HG02642 (cell line): Measurements from ENCODE around the gene ZCCHC10.
"Not testable (repeated sequence)": the region's sequence is repeated elsewhere in the genome, so short reads cannot be mapped to it uniquely, and the experiment has no call there.

Experiments used
- ATAC-seq: cut with Tn5 transposase; IDR thresholded peaks from one replicate; pipeline ENCODE4 v1.9.1; 2021; ENCODE audit warnings: mild to moderate bottlenecking; ENCODE audit not compliant: unreplicated experiment, poor library complexity

The ZCCHC10 gene

DNA sequence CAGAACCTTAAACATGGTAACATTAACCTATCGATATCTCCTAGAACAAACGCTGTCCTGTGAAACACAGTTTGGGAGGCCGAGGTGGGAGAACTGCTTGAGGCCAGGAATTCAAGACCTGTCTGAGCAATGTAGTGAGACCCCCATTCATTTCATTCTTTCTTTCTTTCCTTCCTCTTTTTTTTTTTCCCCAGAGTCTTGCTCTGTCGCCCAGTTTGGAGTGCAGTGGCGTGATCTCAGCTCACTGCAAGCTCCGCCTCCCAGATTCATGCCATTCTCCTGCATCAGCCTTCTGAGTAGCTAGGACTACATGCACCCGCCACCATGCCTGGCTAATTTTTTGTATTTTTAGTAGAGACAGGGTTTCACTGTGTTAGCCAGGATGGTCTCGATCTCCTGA is 20.2 kb upstream of the ZCCHC10 start:
- ATAC-seq, result not testable (repeated sequence)

DNA sequence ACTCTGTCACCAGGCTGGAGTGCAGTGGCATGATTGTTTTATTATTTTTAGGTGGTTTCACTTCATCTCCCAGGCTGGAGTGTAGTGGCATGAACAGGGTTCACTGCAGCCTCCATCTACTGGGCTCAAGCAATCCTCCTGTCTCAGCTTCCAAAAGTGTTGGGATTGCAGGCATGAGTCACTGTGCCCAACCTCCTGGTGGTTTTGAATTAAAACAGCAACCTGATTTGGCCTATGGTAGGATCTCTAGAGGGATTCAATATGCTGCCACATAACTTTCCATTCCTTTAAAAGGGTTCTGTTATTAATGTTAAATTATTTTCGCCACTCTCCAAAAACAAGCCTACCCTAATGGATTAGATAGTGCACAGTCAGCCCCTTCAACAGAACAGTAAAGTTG is 15.6 kb upstream of the ZCCHC10 start:
- ATAC-seq, result no peak

DNA sequence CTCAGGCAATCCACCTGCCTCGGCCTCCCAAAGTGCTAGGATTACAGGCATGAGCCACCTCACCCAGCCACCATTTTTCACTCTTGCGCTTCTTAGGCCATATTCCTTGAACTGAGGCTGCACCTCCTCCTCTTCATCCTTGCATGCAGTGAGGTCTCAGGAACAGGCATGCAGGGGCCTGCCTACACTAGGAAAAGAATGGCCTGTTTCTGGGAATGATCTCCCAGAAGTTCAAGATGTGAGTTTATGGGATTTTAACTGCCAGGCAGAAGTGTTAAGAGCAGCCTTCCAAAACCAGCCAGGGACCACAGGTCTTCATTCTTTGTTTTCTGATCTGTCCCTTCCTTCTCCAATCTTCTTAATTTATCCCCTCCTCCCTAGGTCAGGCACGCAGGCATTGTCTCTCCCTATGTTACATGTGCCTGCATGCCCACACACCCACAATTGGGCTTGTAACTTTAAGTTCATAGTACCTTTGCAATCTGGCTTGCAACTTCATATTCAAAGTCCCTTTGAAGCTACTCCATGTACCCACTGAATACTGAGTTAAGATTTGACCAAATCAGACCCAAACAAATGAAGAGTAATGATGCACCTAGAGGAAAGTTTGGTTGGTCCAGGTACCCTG is 14.9 kb upstream of the ZCCHC10 start:
- no peak for ATAC-seq

DNA sequence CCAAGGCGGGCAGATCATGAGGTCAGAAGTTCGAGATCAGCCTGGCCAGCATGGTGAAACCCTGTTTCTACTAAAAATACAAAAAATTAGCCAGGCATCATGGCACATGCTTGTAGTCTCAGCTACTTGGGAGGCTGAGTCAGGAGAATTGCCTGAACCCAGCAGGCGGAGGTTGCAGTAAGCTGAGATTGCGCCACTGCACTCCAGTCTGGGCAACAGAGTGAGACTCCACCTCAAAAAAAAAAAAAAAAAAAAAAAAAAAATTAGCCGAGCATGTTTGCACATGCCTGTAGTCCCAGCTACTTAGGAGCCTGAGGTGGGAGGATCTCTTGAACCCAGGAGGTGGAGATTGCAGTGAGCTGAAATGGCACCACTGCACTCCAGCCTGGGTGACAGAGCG is 10.3 kb upstream of the ZCCHC10 start:
- not testable (repeated sequence) for ATAC-seq

DNA sequence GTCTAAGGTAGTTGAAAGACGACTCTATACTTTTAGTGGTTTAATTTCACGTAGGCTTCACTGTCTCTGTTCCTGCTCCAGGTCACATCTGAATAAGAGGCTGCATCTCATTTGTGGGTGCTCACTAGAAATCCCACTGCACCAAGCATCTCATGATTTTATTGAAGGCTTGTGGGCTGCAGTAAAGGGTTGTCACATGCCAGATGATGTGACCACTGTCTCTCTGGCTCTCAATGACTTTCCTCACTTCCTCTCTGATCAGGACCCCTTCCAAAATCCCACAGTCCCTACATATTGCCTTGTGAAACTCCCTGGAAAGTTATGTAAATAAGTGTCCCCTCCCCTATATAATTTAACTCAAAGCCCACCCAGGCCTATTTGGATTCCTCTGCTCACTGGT is 8.9 kb upstream of the ZCCHC10 start:
- no peak for ATAC-seq

DNA sequence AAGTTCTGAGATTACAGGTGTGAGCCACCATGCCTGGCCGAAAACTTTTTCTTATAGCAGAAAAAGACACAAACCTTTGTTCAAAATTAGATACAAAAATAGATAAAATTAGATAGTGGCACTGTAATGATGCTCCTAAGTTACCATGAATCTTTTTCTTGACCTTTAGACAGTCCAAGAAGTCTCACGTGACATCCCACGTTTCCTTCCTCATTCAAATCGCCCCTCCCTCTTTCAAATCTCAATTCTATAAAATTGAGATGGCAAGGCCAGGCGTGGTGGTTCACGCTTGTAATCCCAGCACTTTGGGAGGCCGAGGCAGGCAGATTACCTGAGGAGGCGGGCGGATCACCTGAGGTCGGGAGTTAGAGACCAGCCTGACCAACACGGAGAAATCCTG is 7.7 kb upstream of the ZCCHC10 start:
- no peak for ATAC-seq

DNA sequence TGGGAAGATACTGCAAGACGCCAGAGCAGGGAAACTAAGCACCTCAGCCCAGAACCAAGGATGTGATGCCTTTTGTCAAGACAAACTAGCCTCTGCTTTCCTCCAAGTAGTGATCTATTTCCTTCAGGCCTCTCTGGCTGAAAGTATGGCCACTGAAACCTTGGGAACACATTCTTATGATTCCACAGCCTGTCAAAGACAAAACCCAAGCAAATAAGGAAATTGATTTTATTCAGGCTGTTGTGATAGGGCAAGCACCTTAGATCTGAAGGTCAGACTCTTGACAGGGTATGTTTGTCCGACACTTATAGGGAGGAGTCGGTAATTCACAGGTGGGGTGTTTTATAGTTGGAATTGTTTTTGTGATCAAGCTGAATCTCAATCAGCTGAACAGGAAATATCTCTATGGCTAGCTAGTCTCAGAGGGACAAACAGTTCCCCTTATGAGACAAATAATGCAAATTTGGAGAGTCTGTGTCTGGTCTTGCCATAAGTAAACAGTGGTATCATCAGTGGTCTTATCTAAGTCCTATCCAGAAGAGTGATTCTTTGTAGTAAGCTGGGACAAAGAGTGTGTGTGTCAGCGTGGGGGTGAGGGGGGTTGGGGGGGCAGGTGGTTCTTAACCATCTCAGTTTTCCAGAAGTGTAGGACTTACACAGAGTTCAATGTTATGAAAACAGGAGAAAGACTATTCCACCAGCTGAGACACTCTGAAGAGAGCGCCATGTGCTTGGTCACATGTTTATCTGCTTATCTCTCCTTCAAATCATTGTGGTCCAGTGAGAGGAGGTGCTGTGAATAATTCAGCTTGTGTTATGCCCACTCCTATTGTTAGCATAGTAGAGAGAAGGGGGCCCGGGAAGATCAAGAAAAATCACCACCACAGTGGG is 6.7 kb upstream of the ZCCHC10 start:
- peak; percentile 79 for ATAC-seq

DNA sequence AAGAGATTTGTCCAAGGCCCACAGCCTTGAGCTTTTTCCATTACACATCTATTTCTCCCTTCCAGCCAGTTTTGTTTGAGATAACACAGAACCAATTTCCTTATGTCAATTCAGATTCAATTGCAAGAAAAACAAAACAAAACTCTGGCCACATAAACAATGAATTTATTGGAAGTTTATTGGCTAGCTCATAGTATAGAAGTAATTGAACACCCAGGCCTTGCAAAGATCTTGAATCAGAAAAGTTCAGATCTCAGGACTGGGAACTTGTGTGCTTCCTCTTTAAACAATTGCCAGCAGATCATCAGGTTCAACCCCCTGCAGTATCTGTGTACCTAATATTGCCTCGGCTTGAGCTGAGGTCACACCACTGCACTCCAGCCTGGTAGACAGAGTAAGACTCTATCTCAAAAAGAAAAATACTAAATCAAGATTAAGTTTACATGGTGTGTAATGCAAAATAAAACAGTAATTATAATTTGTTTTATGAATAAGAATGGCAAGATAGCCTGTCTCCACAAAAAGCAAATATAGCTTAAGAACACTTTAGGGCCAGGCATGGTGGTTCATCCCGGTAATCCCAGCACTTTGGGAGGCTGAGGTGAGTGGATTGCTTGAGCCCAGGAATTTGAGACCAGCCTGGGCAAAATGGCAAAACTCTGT is 4.1 kb upstream of the ZCCHC10 start:
- no peak for ATAC-seq

DNA sequence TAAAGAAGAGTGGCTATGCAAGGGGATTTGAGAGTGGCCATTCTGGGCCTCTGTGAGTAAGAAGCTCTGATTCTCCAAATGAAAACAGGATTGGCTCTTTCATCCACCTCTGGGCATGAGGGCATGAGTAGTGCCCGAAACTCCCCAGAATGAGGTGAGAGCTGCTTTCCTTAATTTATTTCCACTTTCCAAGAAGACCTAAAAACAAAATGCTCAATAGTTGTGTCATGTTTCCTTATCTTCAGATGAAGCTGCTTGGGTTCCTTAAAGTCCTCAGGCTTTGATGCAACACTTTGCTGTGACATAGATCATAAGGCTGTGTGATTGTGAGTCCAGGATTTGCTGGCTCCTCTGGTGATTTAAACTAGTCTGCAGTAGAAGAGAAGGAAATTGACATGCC is 3.1 kb upstream of the ZCCHC10 start:
- ATAC-seq, result no peak

DNA sequence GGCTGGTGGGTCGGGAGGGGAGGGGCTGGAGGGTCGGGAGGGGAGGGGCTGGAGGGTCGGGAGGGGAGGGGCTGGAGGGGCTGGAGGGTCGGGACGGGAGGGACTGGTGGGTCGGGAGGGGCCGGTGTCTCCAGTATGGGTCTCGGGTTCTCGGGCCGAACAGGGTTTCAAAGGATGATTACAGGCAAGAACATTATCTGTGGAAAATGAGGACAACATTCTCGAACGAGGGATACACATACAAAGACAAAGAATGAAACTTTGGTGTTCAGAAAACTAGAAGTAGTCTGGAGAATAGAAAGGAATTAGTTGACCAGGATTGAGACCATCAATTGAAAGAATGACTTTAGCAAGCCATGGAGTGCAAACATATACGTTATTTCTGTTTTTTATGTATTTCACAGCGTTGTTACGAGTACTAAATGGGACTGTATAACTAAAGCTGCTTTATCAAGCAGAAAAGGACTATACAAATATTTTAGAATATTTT is 360 bp upstream of the ZCCHC10 start:
- no peak for ATAC-seq

DNA sequence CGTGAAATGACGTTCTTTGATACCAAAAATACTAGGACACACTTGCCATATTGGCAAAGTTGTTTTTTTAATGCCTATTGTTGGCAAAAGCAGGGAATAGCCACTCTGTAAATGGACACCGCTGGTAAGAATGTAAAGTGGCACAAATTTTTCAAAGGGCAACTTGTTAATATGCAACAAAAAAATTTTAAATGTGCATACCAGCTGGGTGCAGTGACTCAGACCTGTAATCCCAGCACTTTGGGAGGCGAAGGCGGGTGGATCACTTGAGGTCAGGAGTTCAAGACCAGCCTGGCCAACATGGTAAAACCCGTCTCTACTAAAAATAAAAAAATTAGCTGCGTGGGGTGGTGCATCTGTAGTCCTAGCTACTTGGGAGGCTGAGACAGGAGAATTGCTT is 6.9 kb downstream of the ZCCHC10 start:
- ATAC-seq, result not testable (repeated sequence)

DNA sequence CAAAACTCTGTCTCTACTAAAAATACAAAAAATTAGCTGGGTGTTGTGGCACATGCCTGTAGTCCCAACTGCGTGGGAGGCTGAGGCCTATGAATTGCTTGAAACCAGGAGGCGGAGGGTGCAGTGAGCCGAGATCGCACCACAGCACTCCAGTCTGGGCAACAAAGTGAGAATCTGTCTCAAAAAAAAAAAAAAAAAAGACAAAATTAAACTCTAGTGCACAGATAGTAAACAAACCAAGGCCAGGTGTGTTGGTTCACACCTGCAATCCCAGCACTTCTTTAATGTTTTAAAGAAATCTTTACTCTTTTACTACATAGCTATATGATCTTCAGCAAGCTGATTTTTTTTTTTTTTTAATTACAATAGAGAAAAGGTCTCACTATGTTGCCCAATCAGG is 8.4 kb downstream of the ZCCHC10 start:
- ATAC-seq, result no peak

DNA sequence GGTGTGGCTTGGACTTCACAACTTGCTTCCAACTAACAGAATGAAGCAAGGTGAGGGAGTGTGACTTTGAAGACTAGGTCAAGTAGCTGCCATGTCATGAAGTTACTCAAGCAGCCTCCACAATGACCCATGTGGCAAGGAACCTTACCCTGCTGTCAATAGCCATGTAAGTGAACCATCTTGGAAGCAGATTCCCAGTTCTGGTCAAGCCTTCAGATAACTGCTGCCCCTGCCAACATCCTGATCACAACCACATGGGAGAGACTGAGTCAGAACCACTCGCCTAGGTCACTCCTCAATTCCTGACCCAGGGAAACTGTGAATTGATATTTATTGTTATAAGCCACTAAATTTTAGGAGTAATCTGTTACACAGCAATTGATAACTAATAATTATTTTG is 10.9 kb downstream of the ZCCHC10 start:
- no peak for ATAC-seq

DNA sequence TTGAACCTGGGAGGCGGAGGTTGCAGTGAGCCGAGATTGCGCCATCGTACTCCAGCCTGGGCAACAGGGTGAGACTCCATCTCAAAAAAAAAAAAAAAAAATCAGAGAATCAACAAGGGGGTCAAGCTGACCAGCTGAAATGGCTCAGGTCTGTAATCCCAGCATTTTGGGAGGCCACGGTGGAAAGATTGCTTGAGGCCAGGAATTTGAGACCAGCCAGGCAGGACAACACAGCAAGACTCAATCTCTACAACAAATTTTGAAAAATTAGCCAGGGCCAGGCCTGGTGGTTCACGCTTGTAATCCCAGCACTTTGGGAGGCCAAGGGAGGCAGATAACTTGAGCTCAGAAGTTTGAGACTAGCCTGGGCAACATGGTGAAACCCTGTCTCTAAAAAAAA is 17.9 kb downstream of the ZCCHC10 start:
- ATAC-seq, result not testable (repeated sequence)

DNA sequence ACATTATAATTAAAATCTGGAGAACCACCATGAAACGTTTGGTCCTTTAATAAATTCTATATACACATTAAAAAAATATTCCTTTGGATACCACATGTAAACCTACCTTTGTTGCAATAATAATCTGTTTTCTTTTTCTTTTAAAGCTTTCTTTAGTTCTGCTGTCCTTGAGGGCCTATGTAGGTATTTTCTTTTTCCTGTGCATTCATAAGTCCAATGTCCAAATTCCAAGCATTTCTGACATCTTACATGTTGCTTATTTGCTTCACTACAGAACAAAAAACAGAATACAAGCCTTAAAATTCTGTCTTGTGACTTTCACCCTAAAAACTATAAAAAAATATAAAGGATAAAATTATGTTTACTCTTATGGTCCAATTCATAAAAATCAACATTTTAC is 19.7 kb downstream of the ZCCHC10 start:
- ATAC-seq, result no peak

DNA sequence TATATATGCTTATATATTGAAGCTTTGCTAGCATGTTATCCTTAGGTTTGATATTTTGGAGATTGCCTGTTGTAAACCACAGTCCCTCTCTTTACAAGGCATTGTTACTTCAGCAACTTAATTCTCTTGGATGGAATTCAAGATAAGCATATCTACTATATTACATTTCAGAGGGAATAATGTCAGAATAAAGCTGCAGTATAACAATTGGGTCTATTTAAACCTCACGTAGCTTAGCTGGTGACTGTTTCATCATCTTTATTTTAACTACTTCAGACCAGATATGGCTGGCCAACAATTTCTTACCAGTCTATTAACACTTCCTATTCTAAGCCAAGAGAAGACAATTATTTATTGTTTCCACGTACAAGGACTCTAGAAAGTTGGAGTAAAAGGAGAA is 27.1 kb downstream of the ZCCHC10 start:
- no peak for ATAC-seq

DNA sequence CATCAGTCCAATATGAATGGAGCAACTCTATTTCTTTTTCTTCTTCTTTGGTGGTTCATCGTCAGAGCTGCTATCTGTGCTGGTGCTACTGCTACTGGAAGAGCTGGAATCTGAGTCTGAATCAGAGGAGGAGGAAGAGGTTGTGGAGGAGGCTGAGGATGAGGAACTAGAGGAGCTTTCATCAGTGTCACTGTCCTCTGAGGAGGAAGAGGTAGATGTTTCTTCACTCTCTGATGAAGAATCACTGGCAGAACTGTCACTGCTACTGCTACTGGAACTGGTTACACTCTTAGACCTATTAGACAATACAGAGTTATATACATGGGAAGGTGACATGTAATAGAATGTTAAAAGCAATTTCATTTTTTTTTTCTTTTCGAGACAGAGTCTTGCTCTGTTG is 27.8 kb downstream of the ZCCHC10 start:
- ATAC-seq, result no peak

DNA sequence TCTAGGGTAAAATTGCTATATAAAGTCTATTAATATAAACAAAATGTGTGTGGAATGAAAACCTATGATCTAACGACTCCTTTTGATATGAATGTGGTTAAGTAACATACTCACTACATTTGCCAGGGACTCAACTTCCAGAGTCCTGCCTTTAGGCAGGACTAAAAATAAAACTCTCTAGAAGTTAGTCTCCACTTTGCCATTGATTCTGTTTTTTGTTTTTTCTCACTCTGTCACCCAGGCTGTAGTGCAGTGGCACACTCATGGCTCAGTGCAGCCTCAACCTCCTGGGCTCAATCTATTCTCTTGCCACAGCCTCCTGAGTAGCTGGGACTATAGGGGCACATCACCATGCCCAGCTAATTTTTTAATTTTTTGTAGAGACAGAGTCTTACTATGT is 30.0 kb downstream of the ZCCHC10 start:
- ATAC-seq, result no peak

DNA sequence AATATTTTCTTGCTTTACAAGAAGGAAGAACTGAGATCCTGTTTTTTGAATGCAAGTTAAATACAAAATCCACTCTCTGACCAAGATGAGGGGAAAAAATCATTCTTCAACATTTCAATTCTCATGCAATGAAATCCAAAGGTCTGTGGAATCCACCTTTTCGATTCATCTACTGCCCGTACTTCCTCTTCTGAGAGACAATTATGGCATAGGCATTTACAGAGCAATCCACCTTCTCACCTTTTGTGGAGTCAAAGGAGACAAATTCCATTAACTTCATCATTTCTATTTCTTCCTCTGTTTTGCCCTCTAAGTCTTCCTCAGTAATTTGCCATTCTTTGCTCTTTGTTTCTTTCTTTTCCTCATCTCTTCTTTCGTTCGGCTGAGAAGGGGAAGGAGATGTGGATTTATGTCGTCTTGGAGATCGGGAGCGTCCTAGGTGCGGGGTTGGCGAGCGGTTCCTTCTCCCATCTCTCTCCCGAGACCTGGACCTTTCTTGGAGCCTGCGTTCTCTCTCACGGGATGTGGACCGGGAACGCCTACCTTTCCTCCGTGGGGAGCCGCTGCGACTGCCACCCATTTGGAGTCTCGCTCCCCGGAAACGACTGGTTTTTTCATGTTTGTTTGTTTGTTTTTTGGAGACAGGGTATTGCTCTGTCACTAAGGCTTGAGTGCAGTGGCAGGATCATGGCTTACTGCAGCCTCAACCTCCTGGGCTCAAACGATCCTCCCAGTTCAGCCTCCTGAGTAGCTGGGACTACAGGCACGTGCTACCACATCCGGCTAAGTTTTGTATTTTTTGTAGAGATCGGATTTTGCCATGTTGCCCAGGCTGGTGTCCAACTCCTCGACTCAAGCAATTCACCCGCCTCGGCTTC is 38.6 kb downstream of the ZCCHC10 start:
- no peak for ATAC-seq

DNA sequence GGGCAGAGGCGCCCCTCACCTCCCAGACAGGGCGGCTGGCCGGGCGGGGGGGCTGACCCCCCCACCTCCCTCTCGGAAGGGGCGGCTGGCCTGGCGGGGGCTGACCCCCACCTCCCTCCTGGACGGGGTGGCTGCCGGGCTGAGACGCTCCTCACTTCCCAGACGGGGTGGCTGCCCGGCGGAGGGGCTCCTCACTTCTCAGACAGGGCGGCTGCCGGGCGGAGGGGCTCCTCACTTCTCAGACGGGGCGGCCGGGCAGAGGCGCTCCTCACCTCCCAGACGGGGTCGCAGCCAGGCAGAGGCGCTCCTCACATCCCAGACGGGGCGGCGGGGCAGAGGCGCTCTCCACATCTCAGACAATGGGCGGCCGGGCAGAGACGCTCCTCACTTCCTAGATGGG is 43.4 kb downstream of the ZCCHC10 start:
- ATAC-seq, result not testable (repeated sequence)
